Suprapubic skin (tissue), 4 donors: ENCODE measurements around the gene COQ7.

Experiments
- CTCF ChIP-seq, 2 donors: fragments of 200-600 bp in 1 of 2; fragments of 450-650 bp in 1 of 2; sonication (generic) in 1 of 2; IDR thresholded peaks; one replicate each; pipeline ENCODE4 v1.5.1; 2016 to 2019; ENCODE audit warnings: antibody characterized with exemption in 2 of 2, mild to moderate bottlenecking in 1 of 2, moderate library complexity in 1 of 2
- EP300 ChIP-seq: sonication (generic); formaldehyde crosslinking; IDR thresholded peaks from one replicate; pipeline ENCODE4 v1.6.1; 2017; ENCODE audit warnings: antibody characterized with exemption
- POLR2AphosphoS5 ChIP-seq, 3 donors: sonication (generic); formaldehyde crosslinking; IDR thresholded peaks; one replicate each; pipeline ENCODE4 v1.6.1; 2017; ENCODE audit warnings: antibody characterized with exemption in 3 of 3

- TF ChIP-seq EP300 = no peak
- TF ChIP-seq CTCF (IDR thresholded peaks at IDR 0.05) = no peak
- TF ChIP-seq POLR2AphosphoS5 (IDR thresholded peaks at IDR 0.05) = no peak
Observed at GRCh38 chr16:19084139-19084538, 16.7 kb downstream of the COQ7 start.
